Stromal cell of bone marrow (primary cell): ENCODE measurements around the gene NCAPD2.

Experiments
- DNase-seq: peaks from one replicate; pipeline ENCODE4 v3.0.0-alpha.2; 2012; ENCODE audit warnings: low read depth

The NCAPD2 gene

DNA sequence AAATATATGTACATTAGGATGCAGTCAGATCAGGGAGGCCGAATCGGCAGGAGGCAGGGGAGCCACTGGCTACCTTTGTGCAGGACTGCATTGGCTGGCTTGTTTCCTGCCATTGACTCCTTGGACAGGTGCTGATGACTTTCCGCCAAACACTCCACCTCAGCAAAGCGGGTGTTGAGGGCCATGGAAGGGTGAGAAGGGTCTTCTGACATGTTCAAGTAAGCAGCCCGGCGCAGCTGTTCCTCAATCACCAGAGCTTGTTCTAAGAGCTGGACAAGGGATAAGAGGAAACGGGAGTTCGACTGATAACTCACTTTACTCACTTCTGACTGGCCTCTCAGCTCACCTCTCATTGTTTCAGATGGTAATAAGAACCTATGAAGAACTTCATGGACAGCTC, 79.1 kb downstream of the NCAPD2 start:
- DNase-seq: no peak

DNA sequence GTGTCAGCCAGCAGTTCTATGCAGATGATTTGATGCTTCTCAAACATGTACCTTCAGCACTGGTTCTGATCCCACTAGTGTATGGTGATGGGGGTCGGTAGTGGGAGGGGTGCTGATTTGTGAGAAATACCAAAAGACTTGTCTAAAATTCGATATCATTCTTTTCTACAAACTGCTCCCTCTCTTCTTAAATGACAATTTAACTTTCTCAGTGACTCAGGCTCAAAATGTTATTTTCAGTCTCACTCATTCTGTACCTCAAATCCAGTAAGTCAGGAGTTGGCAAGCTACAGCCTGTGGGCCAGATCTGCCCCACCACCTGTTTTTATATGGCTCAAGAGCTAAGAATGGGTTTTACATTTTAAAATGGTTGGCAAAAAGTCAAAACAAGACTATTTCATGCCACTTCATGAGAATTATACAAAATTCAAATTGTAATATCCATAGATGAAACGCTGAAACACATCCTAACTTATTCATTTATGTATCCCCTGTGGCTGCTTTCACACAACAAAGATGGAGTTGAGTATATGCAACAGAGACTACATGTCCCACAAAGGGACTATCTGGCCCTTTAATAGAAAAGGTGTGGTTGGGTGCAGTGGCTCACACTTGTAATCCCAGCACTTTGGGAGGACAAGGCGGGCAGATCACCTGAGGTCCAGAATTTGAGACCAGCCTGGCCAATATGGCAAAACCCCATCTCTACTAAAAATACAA, 80.8 kb downstream of the NCAPD2 start:
- no peak for DNase-seq

DNA sequence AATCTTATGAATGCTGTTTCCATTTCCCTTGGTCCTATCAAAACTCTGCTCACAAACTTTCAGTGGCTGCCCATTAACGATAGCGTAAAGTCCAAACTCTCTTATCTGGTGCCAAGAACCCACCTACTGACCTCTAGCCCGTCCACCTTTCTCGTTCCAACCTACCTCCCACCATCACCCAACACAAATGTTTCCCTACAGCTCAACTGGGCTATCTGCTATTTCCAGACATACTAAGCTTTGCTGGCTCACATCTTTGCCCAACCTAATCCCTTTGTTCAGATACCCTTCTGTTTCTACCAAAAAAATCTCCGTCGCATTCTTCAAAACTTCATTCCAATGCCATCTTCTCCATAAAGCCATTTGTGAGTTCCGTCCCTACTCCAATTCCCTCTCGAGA, 81.7 kb downstream of the NCAPD2 start:
- DNase-seq: no peak
